DND-41 (cell line): ENCODE measurements around the gene HDAC4.

Source experiments
- ATAC-seq: fragments of 200-7000 bp; cut with Tn5 transposase; 3 replicates; pipeline ENCODE4 v1.9.1; 2021; ENCODE audit warnings: low read depth; ENCODE audit not compliant: insufficient read depth
- DNase-seq: peaks from one replicate; pipeline ENCODE4 v3.0.0-alpha.2; 2020
- H2AFZ ChIP-seq: 2 replicates; pipeline ENCODE4 v1.6.0; 2012; ENCODE audit warnings: low read depth, low read length
- H3K27ac ChIP-seq: 2 replicates; pipeline ENCODE4 v1.5.1; 2012; ENCODE audit warnings: low read length, inconsistent platforms
- H3K27me3 ChIP-seq: fragments of 200-600 bp; sonication (generic); 2 replicates; pipeline ENCODE4 v1.6.0; 2012; ENCODE audit warnings: low read length, mild to moderate bottlenecking, inconsistent platforms; ENCODE audit not compliant: insufficient read depth, poor library complexity
- H3K36me3 ChIP-seq: 2 replicates; pipeline ENCODE4 v1.5.1; 2012; ENCODE audit warnings: low read length, inconsistent platforms; ENCODE audit not compliant: insufficient read depth
- H3K4me1 ChIP-seq: 2 replicates; pipeline ENCODE4 v1.5.1; 2012; ENCODE audit warnings: mild to moderate bottlenecking, low read length; ENCODE audit not compliant: insufficient read depth
- H3K4me2 ChIP-seq: 2 replicates; pipeline ENCODE4 v1.6.0; 2012; ENCODE audit warnings: mild to moderate bottlenecking, moderate library complexity, low read length, inconsistent platforms; ENCODE audit not compliant: insufficient read depth
- H3K4me3 ChIP-seq, 2 experiments: fragments of 200-600 bp in 1 of 2; shearing (Covaris generic) in 1 of 2; 2 replicates each; pipeline ENCODE4 v1.5.1; 2012 to 2016; ENCODE audit warnings: inconsistent platforms in 2 of 2, low read length in 2 of 2, mild to moderate bottlenecking in 2 of 2, low read depth in 1 of 2, moderate library complexity in 1 of 2
- H3K79me2 ChIP-seq: 2 replicates; pipeline ENCODE4 v1.6.0; 2012; ENCODE audit warnings: low read length, inconsistent platforms; ENCODE audit not compliant: insufficient read depth
- H3K9ac ChIP-seq: 2 replicates; pipeline ENCODE4 v1.6.0; 2012; ENCODE audit warnings: low read depth, mild to moderate bottlenecking, inconsistent platforms, low read length, moderate library complexity
- H3K9me3 ChIP-seq: 2 replicates; pipeline ENCODE4 v1.5.1; 2012; ENCODE audit warnings: low read length, moderate library complexity, mild to moderate bottlenecking, inconsistent platforms; ENCODE audit not compliant: insufficient read depth, severe bottlenecking
- H4K20me1 ChIP-seq: 2 replicates; pipeline ENCODE4 v1.6.0; 2012; ENCODE audit warnings: low read length; ENCODE audit not compliant: insufficient read depth
- CTCF ChIP-seq: IDR thresholded peaks from 2 replicates; pipeline ENCODE4 v1.5.1; 2012; ENCODE audit warnings: borderline replicate concordance, low read length, moderate library complexity, mild to moderate bottlenecking; ENCODE audit not compliant: poor library complexity, severe bottlenecking; ENCODE audit errors: extremely low read depth
- EZH2 ChIP-seq: IDR thresholded peaks from 3 replicates; pipeline ENCODE4 v1.6.1; 2012; ENCODE audit warnings: borderline replicate concordance, low read depth, mild to moderate bottlenecking, moderate library complexity, low read length, inconsistent platforms; ENCODE audit not compliant: severe bottlenecking

The HDAC4 gene

GRCh38 chr2:239021224-239021623 lies 379.6 kb downstream of the HDAC4 start:
- no peak for TF ChIP-seq CTCF
- TF ChIP-seq EZH2 = no peak
- ATAC-seq = no peak
- H2AFZ ChIP-seq = no peak overlapping the region

GRCh38 chr2:239020541-239021041 lies 380.2 kb downstream of the HDAC4 start:
- no peak for TF ChIP-seq EZH2
- TF ChIP-seq CTCF = no peak
- ATAC-seq = no peak
- Histone ChIP-seq H3K4me1 (no peaks in the 10 kb centered on the region), H3K36me3 (no peaks in the 10 kb centered on the region), H3K4me3 (no peak overlapping the region), H3K27me3 (peaks cover 43% of the 10 kb centered on the region), H4K20me1 (no peaks in the 10 kb centered on the region), H3K9ac (no peak overlapping the region), H3K27ac (no peak overlapping the region), H3K4me2 (no peak overlapping the region), H3K79me2 (no peaks in the 10 kb centered on the region), H2AFZ (no peak overlapping the region), H3K9me3 (no peaks in the 10 kb centered on the region)
- no peak for DNase-seq

More at GRCh38 chr2:239021224-239021623, 379.6 kb downstream of the HDAC4 start:
- H3K9ac ChIP-seq = no peak overlapping the region
- H3K79me2 ChIP-seq = no peaks in the 10 kb centered on the region
- H3K4me1 ChIP-seq = no peaks in the 10 kb centered on the region
- H3K36me3 ChIP-seq = no peaks in the 10 kb centered on the region
- peaks cover 43% of the 10 kb centered on the region for H3K27me3 ChIP-seq
- no peak overlapping the region for H3K27ac ChIP-seq
- DNase-seq = no peak
- H3K4me2 ChIP-seq = no peak overlapping the region
- H3K9me3 ChIP-seq = no peaks in the 10 kb centered on the region
- H3K4me3 ChIP-seq = no peak overlapping the region
- H4K20me1 ChIP-seq = no peaks in the 10 kb centered on the region

- H3K9ac ChIP-seq = no peak overlapping the region
- no peaks in the 10 kb centered on the region for H3K9me3 ChIP-seq
- DNase-seq (no peak), ATAC-seq (no peak)
- no peaks in the 10 kb centered on the region for H3K4me1 ChIP-seq
- H3K79me2 ChIP-seq = no peaks in the 10 kb centered on the region
- H3K36me3 ChIP-seq = no peaks in the 10 kb centered on the region
- H4K20me1 ChIP-seq = no peaks in the 10 kb centered on the region
- H2AFZ ChIP-seq = no peak overlapping the region
- peaks cover 30% of the 10 kb centered on the region for H3K27me3 ChIP-seq
- TF ChIP-seq CTCF = no peak
- no peak for TF ChIP-seq EZH2
- H3K4me2 ChIP-seq = no peak overlapping the region
- H3K4me3 ChIP-seq = no peak overlapping the region
- H3K27ac ChIP-seq = no peak overlapping the region
Observed at GRCh38 chr2:239019183-239019581, 381.6 kb downstream of the HDAC4 start.
